Measurements from ENCODE around the gene GOLGA3.

GOLGA3 gene

GRCh38 chr12:132747896-132748295 lies 80.8 kb downstream of the GOLGA3 start:
- DNase-seq = no peak

GRCh38 chr12:132747395-132747794 lies 81.3 kb downstream of the GOLGA3 start:
- no peak for DNase-seq

GRCh38 chr12:132746613-132747012 lies 82.1 kb downstream of the GOLGA3 start:
- no peak for DNase-seq

GRCh38 chr12:132743831-132744230 lies 84.8 kb downstream of the GOLGA3 start:
- no peak for DNase-seq

- no peak for DNase-seq
These were observed 87.0 kb downstream of the GOLGA3 start for GRCh38 chr12:132741620-132742019.

- no peak for DNase-seq
These were observed 88.0 kb downstream of the GOLGA3 start for GRCh38 chr12:132740652-132741051.

GRCh38 chr12:132740313-132740646 lies 88.4 kb downstream of the GOLGA3 start:
- no peak for DNase-seq

- no peak for DNase-seq
These were observed 88.9 kb downstream of the GOLGA3 start for GRCh38 chr12:132739600-132740312.

- DNase-seq = no peak
These were observed 91.8 kb downstream of the GOLGA3 start for GRCh38 chr12:132736913-132737312.

- no peak for DNase-seq
These were observed 92.3 kb downstream of the GOLGA3 start for GRCh38 chr12:132736378-132736777.

- DNase-seq = no peak
These were observed 93.2 kb downstream of the GOLGA3 start for GRCh38 chr12:132735496-132735895.

GRCh38 chr12:132734206-132734605 lies 94.5 kb downstream of the GOLGA3 start:
- no peak for DNase-seq

- no peak for DNase-seq
These were observed 97.1 kb downstream of the GOLGA3 start for GRCh38 chr12:132731574-132731973.

- no peak for DNase-seq
These were observed 98.3 kb downstream of the GOLGA3 start for GRCh38 chr12:132730353-132730752.

GRCh38 chr12:132729541-132730320 lies 98.9 kb downstream of the GOLGA3 start:
- no peak for DNase-seq

- no peak for DNase-seq
These were observed 100.2 kb downstream of the GOLGA3 start for GRCh38 chr12:132728502-132728901.

- no peak for DNase-seq
These were observed 101.4 kb downstream of the GOLGA3 start for GRCh38 chr12:132727091-132727794.

GRCh38 chr12:132726386-132726785 lies 102.3 kb downstream of the GOLGA3 start:
- no peak for DNase-seq

GRCh38 chr12:132724506-132725241 lies 104.0 kb downstream of the GOLGA3 start:
- DNase-seq = no peak

GRCh38 chr12:132723764-132724140 lies 104.9 kb downstream of the GOLGA3 start:
- DNase-seq = no peak

GRCh38 chr12:132723015-132723763 lies 105.5 kb downstream of the GOLGA3 start:
- no peak for DNase-seq

GRCh38 chr12:132720606-132721345 lies 107.9 kb downstream of the GOLGA3 start:
- DNase-seq = no peak
